Suprapubic skin (tissue), 3 donors: ENCODE measurements around the gene TAX1BP1.

Source experiments
- POLR2A ChIP-seq, 2 donors: fragments of 450-650 bp; IDR thresholded peaks; one replicate each; pipeline ENCODE4 v1.6.1; 2017; ENCODE audit warnings: antibody characterized with exemption in 2 of 2, mild to moderate bottlenecking in 2 of 2, moderate library complexity in 2 of 2
- TF ChIP-seq, protein P1 (sequence below), 2 donors: fragments of 200-600 bp in 1 of 2; fragments of 450-650 bp in 1 of 2; sonication (generic) in 1 of 2; IDR thresholded peaks; one replicate each; pipeline ENCODE4 v1.5.1; 2016 to 2019; ENCODE audit warnings: antibody characterized with exemption in 2 of 2, mild to moderate bottlenecking in 1 of 2, moderate library complexity in 1 of 2

DNA sequence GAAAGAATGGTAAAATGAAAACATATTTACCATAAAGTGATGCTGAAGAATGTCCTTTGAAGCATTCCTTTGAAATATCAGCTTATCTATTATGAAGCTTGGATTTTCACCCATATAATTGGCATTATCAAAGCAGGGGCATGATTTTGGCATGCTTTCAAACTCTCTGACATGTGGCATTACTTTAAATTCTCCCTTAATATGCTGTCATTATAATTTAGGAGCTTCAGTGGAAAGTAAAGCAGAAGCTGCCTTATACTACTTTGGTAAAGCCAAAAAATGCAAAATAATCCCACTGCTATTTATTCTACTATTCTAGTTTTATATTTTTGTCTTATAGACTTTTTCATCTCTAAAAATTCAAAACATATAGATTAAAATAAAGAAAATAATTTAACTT is 49.3 kb upstream of the TAX1BP1 start:
- TF ChIP-seq, protein P1, sequence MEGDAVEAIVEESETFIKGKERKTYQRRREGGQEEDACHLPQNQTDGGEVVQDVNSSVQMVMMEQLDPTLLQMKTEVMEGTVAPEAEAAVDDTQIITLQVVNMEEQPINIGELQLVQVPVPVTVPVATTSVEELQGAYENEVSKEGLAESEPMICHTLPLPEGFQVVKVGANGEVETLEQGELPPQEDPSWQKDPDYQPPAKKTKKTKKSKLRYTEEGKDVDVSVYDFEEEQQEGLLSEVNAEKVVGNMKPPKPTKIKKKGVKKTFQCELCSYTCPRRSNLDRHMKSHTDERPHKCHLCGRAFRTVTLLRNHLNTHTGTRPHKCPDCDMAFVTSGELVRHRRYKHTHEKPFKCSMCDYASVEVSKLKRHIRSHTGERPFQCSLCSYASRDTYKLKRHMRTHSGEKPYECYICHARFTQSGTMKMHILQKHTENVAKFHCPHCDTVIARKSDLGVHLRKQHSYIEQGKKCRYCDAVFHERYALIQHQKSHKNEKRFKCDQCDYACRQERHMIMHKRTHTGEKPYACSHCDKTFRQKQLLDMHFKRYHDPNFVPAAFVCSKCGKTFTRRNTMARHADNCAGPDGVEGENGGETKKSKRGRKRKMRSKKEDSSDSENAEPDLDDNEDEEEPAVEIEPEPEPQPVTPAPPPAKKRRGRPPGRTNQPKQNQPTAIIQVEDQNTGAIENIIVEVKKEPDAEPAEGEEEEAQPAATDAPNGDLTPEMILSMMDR (IDR thresholded peaks at IDR 0.05): no peak
- TF ChIP-seq POLR2A (IDR thresholded peaks at IDR 0.05): no peak
